NB4 (cell line): Measurements from ENCODE around the gene AZI2.

Experiments used
- DNase-seq: peaks from one replicate; pipeline ENCODE4 v3.0.0; 2010; ENCODE audit warnings: low read depth
- H3K4me3 ChIP-seq: one replicate; pipeline ENCODE4 v1.5.1; 2011; ENCODE audit warnings: mild to moderate bottlenecking, low read depth, low read length, moderate library complexity
- MYC ChIP-seq: IDR thresholded peaks from 2 replicates; pipeline ENCODE4 v1.6.1; 2011; ENCODE audit warnings: low read depth, low read length
- POLR2A ChIP-seq: IDR thresholded peaks from 2 replicates; pipeline ENCODE4 v1.6.1; 2011; ENCODE audit warnings: mild to moderate bottlenecking; ENCODE audit not compliant: insufficient read length; ENCODE audit errors: extremely low read depth
- TF ChIP-seq, protein P1 (sequence below): IDR thresholded peaks from 2 replicates; pipeline ENCODE4 v1.6.1; 2011; ENCODE audit warnings: low read depth, low read length
- TF ChIP-seq, protein P2 (sequence below): IDR thresholded peaks from one replicate; pipeline ENCODE4 v1.5.1; 2012; ENCODE audit warnings: low read depth, low read length

Gene AZI2

GRCh38 chr3:28316226-28316625, 32.4 kb downstream of the AZI2 start:
- H3K4me3 ChIP-seq: no peak overlapping the region
- no peak for DNase-seq
- TF ChIP-seq, protein P1, sequence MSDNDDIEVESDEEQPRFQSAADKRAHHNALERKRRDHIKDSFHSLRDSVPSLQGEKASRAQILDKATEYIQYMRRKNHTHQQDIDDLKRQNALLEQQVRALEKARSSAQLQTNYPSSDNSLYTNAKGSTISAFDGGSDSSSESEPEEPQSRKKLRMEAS: no peak
- TF ChIP-seq POLR2A (no peak), MYC (no peak)
- TF ChIP-seq, protein P2, sequence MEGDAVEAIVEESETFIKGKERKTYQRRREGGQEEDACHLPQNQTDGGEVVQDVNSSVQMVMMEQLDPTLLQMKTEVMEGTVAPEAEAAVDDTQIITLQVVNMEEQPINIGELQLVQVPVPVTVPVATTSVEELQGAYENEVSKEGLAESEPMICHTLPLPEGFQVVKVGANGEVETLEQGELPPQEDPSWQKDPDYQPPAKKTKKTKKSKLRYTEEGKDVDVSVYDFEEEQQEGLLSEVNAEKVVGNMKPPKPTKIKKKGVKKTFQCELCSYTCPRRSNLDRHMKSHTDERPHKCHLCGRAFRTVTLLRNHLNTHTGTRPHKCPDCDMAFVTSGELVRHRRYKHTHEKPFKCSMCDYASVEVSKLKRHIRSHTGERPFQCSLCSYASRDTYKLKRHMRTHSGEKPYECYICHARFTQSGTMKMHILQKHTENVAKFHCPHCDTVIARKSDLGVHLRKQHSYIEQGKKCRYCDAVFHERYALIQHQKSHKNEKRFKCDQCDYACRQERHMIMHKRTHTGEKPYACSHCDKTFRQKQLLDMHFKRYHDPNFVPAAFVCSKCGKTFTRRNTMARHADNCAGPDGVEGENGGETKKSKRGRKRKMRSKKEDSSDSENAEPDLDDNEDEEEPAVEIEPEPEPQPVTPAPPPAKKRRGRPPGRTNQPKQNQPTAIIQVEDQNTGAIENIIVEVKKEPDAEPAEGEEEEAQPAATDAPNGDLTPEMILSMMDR: no peak

DNA sequence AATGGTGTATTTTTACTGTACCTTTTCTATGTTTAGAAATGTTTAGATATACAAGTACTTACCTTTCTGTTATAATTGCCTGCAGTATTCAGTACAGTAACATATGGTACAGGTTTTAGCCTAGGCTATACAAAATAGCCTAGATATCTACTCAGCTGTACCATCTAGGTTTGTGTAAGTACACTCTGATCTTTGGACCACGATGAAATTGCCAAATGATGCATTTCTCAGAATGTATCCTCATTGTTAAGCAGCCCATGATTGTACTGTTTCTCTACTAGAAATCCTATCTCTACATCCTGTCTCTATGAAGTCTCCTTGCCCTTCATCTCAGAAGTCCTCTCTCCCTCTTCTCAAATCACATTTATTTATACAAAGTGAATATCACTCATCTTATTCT, 32.9 kb downstream of the AZI2 start:
- TF ChIP-seq, protein P1: no peak
- DNase-seq: no peak
- H3K4me3 ChIP-seq: no peak overlapping the region

DNA sequence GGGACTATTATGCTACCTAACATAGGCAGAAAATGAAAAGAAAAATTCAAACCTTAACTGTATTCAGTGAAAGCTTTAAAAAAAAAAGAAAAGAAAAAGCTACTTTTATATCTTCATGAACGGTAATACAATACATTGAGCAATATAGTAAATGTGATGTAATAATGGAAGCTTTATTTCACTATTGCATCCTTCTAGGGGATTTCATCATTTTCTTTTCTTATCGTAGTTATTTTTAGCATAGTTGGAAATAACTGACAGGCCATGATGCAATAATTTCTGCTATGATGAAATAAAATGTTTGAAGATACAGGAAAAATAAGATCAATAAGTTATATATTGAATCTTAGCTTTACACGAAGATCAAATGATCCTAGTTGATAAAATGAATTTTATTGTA, 40.4 kb downstream of the AZI2 start:
- no peak for TF ChIP-seq POLR2A
- no peak for TF ChIP-seq MYC
- TF ChIP-seq, protein P2: no peak
- TF ChIP-seq, protein P1: no peak
- peak; percentile 52 for DNase-seq

GRCh38 chr3:28301688-28302087, 46.9 kb downstream of the AZI2 start:
- DNase-seq: no peak
- TF ChIP-seq MYC (no peak), POLR2A (no peak)
- TF ChIP-seq, protein P2: no peak
- TF ChIP-seq, protein P1: no peak
- no peak overlapping the region for H3K4me3 ChIP-seq

More for the DNA sequence above, 40.4 kb downstream of the AZI2 start:
- H3K4me3 ChIP-seq: no peak overlapping the region

DNA sequence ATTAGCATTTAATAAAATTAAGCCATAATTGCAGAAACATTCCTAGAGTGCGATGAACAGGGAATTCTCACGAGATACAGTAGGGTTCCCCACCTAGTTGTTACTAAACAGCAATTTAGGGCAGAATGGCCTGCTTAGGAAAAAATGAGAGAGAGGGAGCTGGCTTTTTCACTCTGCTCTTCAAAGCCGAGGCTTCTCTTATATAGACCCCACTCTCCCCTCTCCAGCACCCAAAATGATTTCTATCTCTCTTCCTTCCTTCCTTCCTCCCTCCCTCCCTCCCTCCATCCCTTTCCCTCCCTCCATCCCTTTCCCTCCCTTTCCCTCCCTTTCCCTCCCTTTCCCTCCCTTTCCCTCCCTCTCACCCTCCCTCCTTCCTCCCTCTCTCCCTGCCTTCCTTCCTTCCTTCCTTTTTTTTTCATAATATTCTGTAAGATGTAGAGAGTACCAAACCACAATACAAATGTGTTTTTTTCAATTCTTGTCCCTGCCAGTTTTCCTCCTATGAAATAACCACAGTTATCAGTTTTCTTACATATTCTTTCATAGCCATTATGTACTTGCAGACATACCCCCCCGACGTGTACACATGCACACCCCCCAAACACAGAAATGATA, 48.2 kb downstream of the AZI2 start:
- no peak overlapping the region for H3K4me3 ChIP-seq
- TF ChIP-seq MYC (no peak), POLR2A (no peak)
- TF ChIP-seq, protein P1: no peak
- TF ChIP-seq, protein P2: no peak
- no peak for DNase-seq

DNA sequence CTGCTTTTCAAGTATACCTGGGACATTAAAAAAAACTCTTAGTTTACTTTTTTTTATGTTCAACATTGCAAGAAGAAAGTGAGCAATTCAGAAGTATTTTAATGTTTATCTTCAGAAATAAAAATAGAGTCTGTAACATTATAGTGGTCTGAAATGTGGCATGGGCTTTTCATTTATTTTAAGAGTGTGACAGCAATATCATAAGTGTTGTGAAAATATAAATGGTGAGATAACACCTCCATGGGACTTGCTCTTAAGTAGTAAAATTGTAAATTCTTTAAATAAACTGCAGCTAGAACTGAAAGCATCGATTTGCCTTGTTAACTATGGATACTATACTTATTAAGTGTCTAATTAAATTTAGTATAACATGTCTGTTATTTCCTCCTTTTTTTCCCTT, 48.9 kb downstream of the AZI2 start:
- TF ChIP-seq, protein P2: no peak
- TF ChIP-seq MYC: no peak
- TF ChIP-seq, protein P1: no peak
- no peak for TF ChIP-seq POLR2A
- no peak overlapping the region for H3K4me3 ChIP-seq
- DNase-seq: no peak
